Calu3 (cell line): ENCODE results near the gene C22orf39. TPM values are rescaled to one million over a fixed set of nuclear protein-coding genes. Genes with fewer than 3 reads are reported as not detected.

Source experiments
- BruUV-seq: library from RNA; stranded (reverse); fragments of 400-500 nt; replicated peaks from 2 replicates; lab custom pipeline; 2021; lab: Mats Ljungman, UMichigan
- CTCF ChIA-PET: fragments of 300-600 bp; sonication (Branson Sonifier 250); formaldehyde crosslinking; loops from one replicate; lab custom pipeline; 2022; ENCODE audit warnings: antibody characterized with exemption; lab: Charles Lee
- DNase-seq: peaks from one replicate; pipeline ENCODE4 v3.0.0; 2022
- H3K27ac Mint-ChIP-seq: one replicate; pipeline ENCODE4 v1.8.0; 2022; ENCODE audit warnings: mixed read lengths; ENCODE audit not compliant: unreplicated experiment
- H3K27me3 Mint-ChIP-seq: one replicate; pipeline ENCODE4 v1.8.0; 2022; ENCODE audit warnings: mixed read lengths; ENCODE audit not compliant: unreplicated experiment
- H3K36me3 Mint-ChIP-seq: one replicate; pipeline ENCODE4 v1.8.0; 2022; ENCODE audit warnings: mild to moderate bottlenecking, moderate library complexity, mixed read lengths; ENCODE audit not compliant: insufficient read depth, unreplicated experiment
- H3K4me1 Mint-ChIP-seq: one replicate; pipeline ENCODE4 v1.8.0; 2022; ENCODE audit warnings: mild to moderate bottlenecking, low read depth, mixed read lengths; ENCODE audit not compliant: unreplicated experiment
- H3K4me3 Mint-ChIP-seq: one replicate; pipeline ENCODE4 v1.8.0; 2022; ENCODE audit warnings: mild to moderate bottlenecking, low read depth, moderate library complexity, mixed read lengths; ENCODE audit not compliant: unreplicated experiment
- H3K9me3 Mint-ChIP-seq: one replicate; pipeline ENCODE4 v1.8.0; 2022; ENCODE audit warnings: low read depth, mixed read lengths; ENCODE audit not compliant: unreplicated experiment
- CTCF ChIP-seq: fragments of 200-600 bp; IDR thresholded peaks from one replicate; pipeline ENCODE4 v1.8.0; 2022; ENCODE audit warnings: antibody characterized with exemption; ENCODE audit not compliant: unreplicated experiment
- intact Hi-C: fragments of 100-400 bp; cut with micrococcal nuclease; formaldehyde crosslinking; loops from one replicate; pipeline ENCODE4 v1.10.0; 2022; ENCODE audit not compliant: unreplicated experiment
- total RNA-seq: library from RNA; stranded (reverse); gene quantifications from 2 replicates; pipeline ENCODE4 v1.2.3, GENCODE V29; 2022

Gene C22orf39
- total RNA-seq, 1 experiment from 2014 or later, result 15.7 TPM

- no TSS peak for BruUV-seq
- Mint-ChIP-seq H3K4me1 (peaks cover 14% of the 10 kb centered on the region), H3K27me3 (no peaks in the 10 kb centered on the region), H3K27ac (no peak overlapping the region), H3K9me3 (no peaks in the 10 kb centered on the region), H3K36me3 (peaks cover 57% of the 10 kb centered on the region), H3K4me3 (no peak overlapping the region)
- DNase-seq, result no peak
- TF ChIP-seq CTCF, result no peak
- intact Hi-C loops, result no loop called here
- CTCF ChIA-PET, result no interaction called here
These were observed 3.1 kb upstream of the C22orf39 start for GRCh38 chr22:19450363-19451175.

GRCh38 chr22:19449422-19449767 lies 1.9 kb upstream of the C22orf39 start:
- no peak overlapping the region for H3K27ac Mint-ChIP-seq
- no peaks in the 10 kb centered on the region for H3K9me3 Mint-ChIP-seq
- DNase-seq, result no peak
- H3K4me3 Mint-ChIP-seq, result no peak overlapping the region
- H3K4me1 Mint-ChIP-seq, result peaks cover 14% of the 10 kb centered on the region
- no TSS peak for BruUV-seq
- H3K36me3 Mint-ChIP-seq, result peaks cover 47% of the 10 kb centered on the region
- intact Hi-C loops, result no loop called here
- TF ChIP-seq CTCF, result no peak
- no peaks in the 10 kb centered on the region for H3K27me3 Mint-ChIP-seq
- CTCF ChIA-PET, result no interaction called here

- Mint-ChIP-seq H3K4me1 (peaks cover 14% of the 10 kb centered on the region), H3K4me3 (peak overlapping the region; percentile 84), H3K27me3 (no peaks in the 10 kb centered on the region), H3K9me3 (no peaks in the 10 kb centered on the region), H3K27ac (no peak overlapping the region), H3K36me3 (peaks cover 42% of the 10 kb centered on the region)
- CTCF ChIA-PET, result no interaction called here
- intact Hi-C loops, result no loop called here
- BruUV-seq, result no TSS peak
- DNase-seq, result no peak
- no peak for TF ChIP-seq CTCF
These were observed 1.4 kb upstream of the C22orf39 start for GRCh38 chr22:19448739-19449421.

- CTCF ChIA-PET, result interaction anchor here (0.6 kb wide), 1 partner anchor 135 kb away, joined by 3 read pairs; no protein-coding TSS in a partner anchor
- Mint-ChIP-seq H3K9me3 (no peaks in the 10 kb centered on the region), H3K4me1 (peaks cover 14% of the 10 kb centered on the region), H3K36me3 (peaks cover 36% of the 10 kb centered on the region), H3K27me3 (no peaks in the 10 kb centered on the region), H3K27ac (peak overlapping the region; percentile 58), H3K4me3 (peak overlapping the region; percentile 84)
- no peak for TF ChIP-seq CTCF
- peak; percentile 19 for DNase-seq
- intact Hi-C loops, result no loop called here
- BruUV-seq, result TSS peak; percentile 45
These were observed 631 bp upstream of the C22orf39 start for GRCh38 chr22:19448076-19448607.
